Spleen (tissue), 7 donors: Measurements from ENCODE around the gene PROSER3.

Source experiments
- POLR2A ChIP-seq, 3 donors: fragments of 450-650 bp; IDR thresholded peaks; one replicate each; pipeline ENCODE4 v1.5.1; 2017; ENCODE audit warnings: antibody characterized with exemption in 3 of 3, mild to moderate bottlenecking in 1 of 3
- POLR2AphosphoS5 ChIP-seq, 3 donors: sonication (generic); formaldehyde crosslinking; IDR thresholded peaks; one replicate each; pipeline ENCODE4 v1.5.1; 2017; ENCODE audit warnings: antibody characterized with exemption in 3 of 3
- TF ChIP-seq, protein P1 (sequence below), 11 experiments: fragments of 200-600 bp in 7 of 11; fragments of 450-650 bp in 4 of 11; sonication (generic) in 4 of 11; IDR thresholded peaks in 8 of 11; conservative IDR thresholded peaks in 3 of 11; 1 replicate in 7 of 11; 2 replicates in 4 of 11; pipeline versions ENCODE4 v1.4.0 to v1.8.0; 2016 to 2021; ENCODE audit warnings: antibody characterized with exemption in 11 of 11, inconsistent platforms in 4 of 11, mild to moderate bottlenecking in 1 of 11
- donor health status: DM: no; HTN: no; CAD: no; lungs with moderate emphysema.
- donor health status: DM: no; HTN: no; CAD: no.
- donor health status: DM: no; HTN: no; CAD: no.

- TF ChIP-seq POLR2A (IDR thresholded peaks at IDR 0.05) (no peak), POLR2AphosphoS5 (IDR thresholded peaks at IDR 0.05) (no peak)
- TF ChIP-seq, protein P1, sequence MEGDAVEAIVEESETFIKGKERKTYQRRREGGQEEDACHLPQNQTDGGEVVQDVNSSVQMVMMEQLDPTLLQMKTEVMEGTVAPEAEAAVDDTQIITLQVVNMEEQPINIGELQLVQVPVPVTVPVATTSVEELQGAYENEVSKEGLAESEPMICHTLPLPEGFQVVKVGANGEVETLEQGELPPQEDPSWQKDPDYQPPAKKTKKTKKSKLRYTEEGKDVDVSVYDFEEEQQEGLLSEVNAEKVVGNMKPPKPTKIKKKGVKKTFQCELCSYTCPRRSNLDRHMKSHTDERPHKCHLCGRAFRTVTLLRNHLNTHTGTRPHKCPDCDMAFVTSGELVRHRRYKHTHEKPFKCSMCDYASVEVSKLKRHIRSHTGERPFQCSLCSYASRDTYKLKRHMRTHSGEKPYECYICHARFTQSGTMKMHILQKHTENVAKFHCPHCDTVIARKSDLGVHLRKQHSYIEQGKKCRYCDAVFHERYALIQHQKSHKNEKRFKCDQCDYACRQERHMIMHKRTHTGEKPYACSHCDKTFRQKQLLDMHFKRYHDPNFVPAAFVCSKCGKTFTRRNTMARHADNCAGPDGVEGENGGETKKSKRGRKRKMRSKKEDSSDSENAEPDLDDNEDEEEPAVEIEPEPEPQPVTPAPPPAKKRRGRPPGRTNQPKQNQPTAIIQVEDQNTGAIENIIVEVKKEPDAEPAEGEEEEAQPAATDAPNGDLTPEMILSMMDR (IDR thresholded peaks at IDR 0.05 in 8 of 11, conservative IDR thresholded peaks at IDR 0.05 in 3 of 11): no peak
These were observed 7.8 kb upstream of the PROSER3 start for GRCh38 chr19:35750167-35750566.
